HG03097 (cell line): ENCODE results near the gene CTSA.
"Not testable (repeated sequence)": the region's sequence is repeated elsewhere in the genome, so short reads cannot be mapped to it uniquely, and the experiment has no call there.

Experiments
- ATAC-seq: cut with Tn5 transposase; IDR thresholded peaks from one replicate; pipeline ENCODE4 v1.9.1; 2021; ENCODE audit not compliant: unreplicated experiment, low FRiP score

Gene CTSA

GRCh38 chr20:45911486-45912343 is 20.6 kb downstream of the CTSA start, which contains the start of gene PLTP:
Gene PLTP (minus strand): TSS chr20:45912155. CDS start chr20:45911452, 703 bp downstream.
- ATAC-seq, result no peak

DNA sequence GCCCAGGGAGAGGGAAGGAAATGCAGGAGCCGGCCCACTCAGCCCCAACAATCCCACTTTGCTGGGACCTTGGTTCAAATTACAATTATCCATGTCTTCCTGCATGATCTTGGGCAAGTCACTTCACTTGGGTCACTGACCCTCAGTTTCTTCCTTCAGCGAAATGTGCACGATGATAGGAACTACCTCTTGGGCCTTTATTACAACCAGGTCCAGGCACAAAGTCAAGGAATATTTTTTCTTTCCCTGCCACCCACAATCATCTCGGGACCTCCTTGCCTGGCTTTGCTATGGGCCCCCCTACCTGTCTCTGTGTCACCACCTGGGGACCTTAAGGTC is 21.2 kb downstream of the CTSA start:
- no peak for ATAC-seq

- ATAC-seq, result no peak
Measured at GRCh38 chr20:45913116-45913515, 22.0 kb downstream of the CTSA start.

- ATAC-seq, result no peak
Measured at GRCh38 chr20:45917790-45918141, 26.6 kb downstream of the CTSA start.

DNA sequence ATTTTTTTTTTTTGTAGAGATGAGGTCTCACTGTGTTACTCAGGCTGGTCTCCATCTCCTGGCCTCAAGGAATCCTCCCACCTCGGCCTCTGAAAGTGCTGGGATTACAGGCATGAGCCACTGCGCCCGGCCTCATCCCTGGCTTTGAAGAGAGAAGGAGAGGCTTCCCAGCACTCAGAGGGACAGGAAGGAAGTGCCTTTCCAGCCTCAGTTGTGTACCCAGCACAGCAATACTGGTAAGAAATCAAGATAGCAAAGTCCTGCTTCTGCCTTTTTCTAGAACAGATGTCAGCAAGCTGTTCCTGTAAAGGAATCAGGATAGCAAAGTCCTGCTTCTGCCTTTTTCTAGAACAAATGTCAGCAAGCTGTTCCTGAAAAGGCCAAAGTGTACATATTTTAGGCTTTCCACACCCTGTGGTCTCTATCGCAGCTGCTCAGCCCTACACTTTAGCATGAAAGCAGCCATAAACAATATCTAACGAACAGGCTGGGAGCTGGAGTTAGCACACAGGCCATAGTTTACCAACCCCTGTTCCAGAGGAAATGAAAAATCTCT is 27.1 kb downstream of the CTSA start:
- no peak for ATAC-seq

GRCh38 chr20:45918779-45919537 is 27.8 kb downstream of the CTSA start:
- ATAC-seq, result no peak

DNA sequence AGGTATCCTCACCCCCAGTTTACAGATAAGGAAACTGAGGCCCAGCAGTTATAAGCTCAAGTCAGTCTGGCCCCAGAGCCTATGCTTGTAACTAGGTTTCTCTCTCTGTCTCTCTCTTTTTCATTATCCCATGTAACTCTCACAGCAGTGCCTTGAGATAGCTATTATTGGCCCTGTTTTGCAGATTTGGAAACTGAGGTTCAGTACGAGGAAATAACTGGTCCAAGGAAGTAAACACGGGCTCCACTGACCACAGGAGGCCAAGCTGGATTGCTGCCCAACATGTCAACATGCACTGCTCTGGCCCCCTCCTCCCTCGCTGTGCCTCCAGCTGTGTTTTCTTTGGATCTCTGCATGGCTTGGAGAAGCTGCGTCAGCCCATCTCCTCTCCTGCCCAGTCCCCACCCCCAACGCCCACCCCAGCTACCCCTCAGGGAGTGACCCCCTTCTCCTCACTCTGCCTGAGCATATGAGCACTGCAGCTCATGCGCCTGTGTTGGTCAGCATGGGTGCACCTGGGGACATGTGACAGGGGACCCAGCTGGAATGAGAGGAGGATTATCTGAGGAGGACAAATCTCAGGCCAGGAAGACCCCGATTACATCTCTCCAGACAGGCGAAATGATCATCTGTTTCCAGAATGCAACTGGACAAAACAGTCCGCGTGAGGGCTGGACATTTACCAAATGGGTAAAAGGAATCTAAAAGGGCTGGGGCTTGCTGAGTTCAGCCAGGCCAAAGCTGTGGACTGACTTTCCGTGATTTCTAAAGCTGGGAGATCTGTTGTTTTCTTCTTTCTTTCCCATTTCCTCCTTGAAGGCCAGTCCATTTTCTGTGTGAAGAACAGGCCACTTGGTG is 28.6 kb downstream of the CTSA start:
- ATAC-seq, result no peak

GRCh38 chr20:45920462-45921336 is 29.6 kb downstream of the CTSA start:
- no peak for ATAC-seq

- no peak for ATAC-seq
Measured at GRCh38 chr20:45921337-45922189, 30.4 kb downstream of the CTSA start.

- no peak for ATAC-seq
Measured at GRCh38 chr20:45924391-45925261, 33.5 kb downstream of the CTSA start.

DNA sequence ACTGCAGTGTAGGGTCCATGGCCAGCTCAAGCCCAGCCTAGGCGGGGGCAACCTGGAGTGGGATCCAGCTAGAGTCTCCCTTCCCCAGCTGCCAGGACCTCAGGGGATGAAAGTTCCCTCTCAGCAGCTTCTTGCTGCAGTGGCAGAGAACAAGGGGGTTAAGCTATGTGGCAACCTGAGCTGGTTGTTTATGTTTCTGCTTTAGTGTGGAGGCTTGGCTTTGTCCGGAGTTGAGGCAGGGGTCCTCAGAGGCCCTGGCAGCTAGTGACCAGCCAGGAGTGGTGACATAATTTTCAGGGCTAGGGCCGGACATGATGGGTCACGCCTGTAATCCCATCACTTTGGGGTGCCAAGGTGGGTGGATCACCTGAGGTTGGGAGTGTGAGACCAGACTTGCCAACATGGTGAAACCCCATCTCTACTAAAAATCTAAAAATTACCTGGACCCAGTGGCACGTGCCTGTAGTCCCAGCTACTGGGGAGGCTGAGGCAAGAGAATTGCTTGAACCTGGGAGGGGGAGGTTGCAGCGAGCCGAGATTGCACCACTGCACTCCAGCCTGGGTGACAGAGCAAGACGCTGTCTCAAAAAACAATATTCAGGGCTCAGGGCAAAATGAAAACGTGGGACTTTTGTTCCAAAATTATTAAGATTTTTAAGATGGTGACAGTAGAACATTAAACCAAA is 34.8 kb downstream of the CTSA start:
- ATAC-seq, result no peak

DNA sequence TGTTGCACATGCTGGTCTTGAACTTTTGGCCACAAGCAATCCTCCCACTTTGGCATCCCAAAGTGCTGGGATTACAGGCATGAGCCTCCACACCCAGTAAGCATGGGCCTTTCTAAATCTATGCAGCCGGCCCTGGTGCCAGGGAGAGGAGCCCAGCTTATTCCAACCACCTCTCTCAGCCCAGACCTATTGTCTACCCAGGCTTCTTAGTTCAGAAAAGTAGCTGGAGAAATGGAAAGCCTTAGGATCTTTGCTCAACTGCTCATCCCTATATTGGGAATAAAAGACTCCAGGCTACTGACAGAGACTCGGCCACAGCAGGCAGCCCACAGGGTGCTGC is 35.6 kb downstream of the CTSA start:
- ATAC-seq, result no peak

- ATAC-seq, result no peak
Measured at GRCh38 chr20:45927071-45927878, 36.1 kb downstream of the CTSA start.

DNA sequence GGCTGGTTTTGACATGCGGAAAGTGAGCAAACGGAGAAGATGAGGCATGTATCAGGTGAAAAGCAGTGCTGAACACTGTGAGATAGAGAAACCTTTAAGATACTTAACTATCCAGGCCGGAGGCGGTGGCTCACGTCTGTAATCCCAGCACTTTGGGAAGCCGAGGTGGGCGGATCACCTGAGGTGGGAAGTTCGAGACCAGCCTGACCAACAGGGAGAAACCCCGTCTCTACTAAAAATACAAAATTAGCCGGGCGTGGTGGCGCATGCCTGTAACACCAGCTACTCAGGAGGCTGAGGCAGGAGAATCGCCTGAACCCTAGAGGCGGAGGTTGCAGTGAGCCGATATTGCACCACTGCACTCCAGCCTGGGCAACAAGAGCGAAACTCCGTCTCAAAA is 40.5 kb downstream of the CTSA start:
- not testable (repeated sequence) for ATAC-seq

GRCh38 chr20:45933266-45934045 is 42.3 kb downstream of the CTSA start:
- no peak for ATAC-seq

- peak; percentile 13 for ATAC-seq
Measured at GRCh38 chr20:45934046-45934585, 43.0 kb downstream of the CTSA start.
